ENCODE data around the gene HDGFL2.
"Not testable (repeated sequence)": the region's sequence is repeated elsewhere in the genome, so short reads cannot be mapped to it uniquely, and the experiment has no call there.

The HDGFL2 gene

DNA sequence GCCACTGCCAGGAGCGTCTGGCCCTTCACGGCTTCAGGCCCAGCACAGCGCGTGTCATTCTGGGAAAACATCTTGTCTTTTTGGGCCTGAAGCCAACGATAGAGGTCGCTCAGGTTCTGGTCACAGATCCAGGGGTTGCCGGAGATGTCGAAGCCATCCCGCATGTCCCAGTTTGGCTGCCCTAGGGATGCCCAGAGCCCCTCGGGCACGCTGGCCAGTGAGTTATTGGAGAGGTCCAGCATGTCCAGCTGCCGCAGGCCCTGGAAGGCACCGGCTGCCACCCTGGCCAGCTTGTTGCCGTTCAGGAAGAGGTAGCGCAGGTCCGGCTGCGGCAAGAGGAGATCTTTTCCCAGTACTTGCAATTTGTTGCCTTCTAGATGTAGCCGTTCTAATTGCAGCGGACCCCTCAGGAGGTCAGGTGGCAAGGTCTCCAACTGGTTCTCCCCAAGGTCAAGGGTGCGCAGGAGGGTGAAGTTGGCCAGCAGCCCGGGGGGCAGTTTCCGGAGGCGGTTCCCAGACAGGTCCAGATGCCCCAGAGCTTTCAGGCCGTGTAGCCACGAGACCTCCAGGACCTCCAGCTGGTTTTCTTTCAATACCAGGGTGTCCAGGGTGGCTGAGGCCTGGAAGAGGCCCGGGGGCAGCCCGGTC is 66.0 kb downstream of the HDGFL2 start:
- no peak for FAIRE-seq

DNA sequence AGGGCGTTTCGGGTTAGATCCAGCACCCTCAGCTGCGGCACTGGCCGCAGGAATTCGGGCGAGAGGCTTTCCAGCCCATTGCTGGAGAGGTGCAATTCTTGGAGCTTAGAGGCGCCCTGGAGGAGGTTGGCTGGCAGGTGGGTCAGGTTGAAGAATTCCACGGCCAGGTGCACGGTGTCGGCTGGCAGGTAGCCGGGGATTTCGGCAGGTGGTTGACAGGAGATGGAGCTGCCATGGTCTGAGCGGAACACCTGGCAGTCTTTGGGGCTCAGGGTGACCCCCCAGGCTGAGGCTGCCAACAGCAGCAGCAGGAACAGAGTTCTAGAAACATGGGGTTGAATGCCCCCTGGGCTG is 66.5 kb downstream of the HDGFL2 start:
- no peak for FAIRE-seq

GRCh38 chr19:4539169-4539692 is 67.1 kb downstream of the HDGFL2 start:
- no peak for FAIRE-seq

DNA sequence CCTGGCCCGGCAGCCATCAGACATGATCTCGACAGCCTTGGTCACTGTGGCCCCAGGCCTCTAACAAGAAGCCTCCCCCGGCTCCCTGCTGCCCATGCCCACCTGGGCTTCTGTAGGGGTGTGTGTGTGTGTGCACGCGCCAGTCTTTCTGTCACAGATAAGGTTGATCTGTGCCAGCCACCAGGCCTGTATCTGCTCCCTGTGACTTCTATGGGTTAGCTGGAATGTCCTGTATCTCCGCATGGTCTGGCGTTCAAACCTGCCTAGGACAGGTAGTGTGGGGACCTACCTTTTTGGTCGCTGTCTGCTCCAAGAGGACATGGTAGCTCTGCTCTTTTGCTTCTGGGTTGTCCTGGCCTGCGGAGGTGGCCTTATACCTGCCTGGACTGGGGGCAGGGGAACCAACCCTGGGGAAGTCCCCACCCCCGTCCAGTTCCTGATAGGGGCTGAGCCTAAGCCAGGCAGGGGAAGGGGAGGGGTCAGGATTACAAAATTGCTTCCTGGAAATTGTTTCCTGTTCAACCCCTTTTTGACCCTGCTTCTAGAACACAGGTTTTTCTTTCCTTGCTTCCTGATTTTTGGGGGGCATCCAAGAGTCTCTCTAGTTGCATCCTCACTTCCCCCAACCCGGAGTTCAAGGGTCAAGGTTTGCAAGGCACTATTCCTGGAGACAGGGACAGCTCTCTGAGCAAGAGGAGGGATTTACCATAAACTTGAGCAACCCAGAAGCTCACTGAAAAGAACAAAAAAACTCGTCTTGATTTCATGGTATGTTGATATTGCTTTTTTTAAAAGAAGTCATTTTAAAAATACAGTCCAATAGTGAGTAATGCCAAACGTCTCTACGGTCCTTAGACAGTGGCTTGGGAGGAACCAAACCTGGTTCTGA is 67.8 kb downstream of the HDGFL2 start, which contains the start of gene LRG1:
TSS of gene LRG1 (minus strand) at position 344 of the 889 bp plus-strand sequence. CDS start at position 321, 23 bp downstream.
- no peak for FAIRE-seq

- FAIRE-seq = no peak
These were observed 69.2 kb downstream of the HDGFL2 start for GRCh38 chr19:4541114-4541805.

DNA sequence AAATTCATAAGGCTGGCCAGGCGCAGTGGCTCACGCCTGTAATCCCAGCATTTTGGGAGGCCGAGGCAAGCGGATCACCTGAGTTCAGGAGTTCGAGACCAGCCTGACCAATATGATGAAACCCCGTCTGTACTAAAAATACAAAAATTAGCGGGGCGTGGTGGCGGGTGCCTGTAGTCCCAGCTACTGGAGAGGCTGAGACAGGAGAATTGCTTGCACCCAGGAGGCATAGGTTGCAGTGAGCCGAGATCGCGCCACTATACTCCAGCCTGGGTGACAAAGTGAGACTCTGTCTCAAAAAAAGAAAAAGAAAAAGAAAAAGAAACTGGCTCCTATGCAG is 69.7 kb downstream of the HDGFL2 start:
- FAIRE-seq = not testable (repeated sequence)

GRCh38 chr19:4542896-4543841 is 71.1 kb downstream of the HDGFL2 start:
- no peak for FAIRE-seq

DNA sequence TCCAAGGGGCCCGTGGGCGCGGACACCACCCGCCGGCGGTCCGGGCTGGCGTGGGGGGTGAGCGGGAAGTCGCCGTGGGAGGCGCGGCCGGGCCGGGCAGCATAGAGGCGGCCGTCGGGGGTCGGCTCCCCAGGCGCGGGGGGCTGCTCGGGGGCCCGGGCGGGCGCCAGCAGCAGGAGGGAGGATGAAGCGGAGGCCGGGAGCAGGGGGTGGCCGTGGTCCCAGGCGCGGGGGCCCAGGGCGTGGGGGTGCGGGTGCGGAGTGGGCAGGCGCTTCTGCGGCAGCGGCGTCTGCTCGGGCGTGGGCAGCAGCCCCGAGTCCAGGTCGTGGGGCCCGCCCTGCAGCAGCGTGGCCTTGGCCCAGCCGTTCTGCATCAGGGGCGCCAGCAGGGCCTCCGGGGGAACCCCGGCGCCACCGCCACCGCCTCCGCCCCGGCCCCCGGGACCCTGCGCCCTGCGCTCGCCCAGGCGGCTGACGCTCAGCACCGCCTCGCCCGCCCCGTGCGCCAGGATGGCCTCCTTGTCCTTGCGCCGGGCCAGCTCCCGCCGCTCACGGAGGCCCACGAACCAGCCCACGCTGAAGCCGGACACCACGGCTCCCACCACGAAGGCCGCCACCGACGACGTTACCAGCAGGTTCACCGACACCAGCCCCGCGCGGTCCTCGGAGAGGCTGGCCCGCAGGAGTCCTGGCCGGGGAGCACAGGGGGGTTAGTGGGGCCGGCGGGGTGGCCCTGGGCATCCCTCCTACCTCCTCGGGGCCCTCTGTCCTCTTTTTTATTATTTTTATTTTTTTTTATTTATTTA is 71.9 kb downstream of the HDGFL2 start:
- FAIRE-seq = no peak

DNA sequence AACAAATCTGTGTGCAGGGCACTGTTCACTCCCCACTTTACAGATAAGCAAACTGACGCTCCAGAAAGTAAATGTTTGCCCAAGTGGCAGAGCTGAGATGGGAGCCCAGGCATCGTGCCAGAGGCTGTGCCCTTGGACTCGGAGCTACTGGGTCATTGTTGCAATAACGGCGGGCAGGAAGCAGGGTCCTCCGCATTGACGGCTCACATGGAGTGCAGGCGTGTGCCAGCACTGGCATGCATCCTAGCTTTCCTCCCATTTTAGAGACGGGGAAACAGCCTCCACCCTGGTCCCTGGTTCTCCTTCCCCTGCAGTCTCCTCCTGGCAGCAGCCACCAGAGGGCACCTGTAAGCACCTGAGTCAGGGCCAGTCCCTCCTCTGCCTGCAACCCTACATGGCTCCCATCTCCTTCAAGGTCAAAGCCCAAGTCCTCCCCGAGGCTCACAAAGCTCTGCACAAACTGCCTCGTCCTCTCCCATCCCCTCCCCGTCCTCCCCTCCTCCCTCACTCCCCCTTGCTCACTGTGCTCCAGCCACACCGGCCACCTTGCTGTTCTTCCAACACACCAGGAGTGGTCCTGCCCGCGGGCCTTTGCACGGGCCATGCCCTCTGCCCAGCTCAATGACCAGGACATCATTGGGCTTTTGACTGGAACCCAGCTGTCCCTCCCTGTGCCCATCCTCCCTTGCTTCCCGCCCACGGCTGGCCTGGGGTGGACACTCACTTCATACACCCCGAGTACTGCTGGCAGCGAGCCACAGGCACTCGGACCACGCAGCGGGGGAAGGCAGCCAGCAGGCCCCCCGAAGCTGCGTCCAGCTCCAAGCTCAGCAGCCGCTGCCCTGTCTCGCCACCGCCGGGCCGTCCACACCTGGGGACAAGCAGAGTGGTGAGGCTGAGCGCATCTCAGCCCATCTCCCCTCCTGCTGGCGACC is 75.5 kb downstream of the HDGFL2 start:
- no peak for FAIRE-seq

DNA sequence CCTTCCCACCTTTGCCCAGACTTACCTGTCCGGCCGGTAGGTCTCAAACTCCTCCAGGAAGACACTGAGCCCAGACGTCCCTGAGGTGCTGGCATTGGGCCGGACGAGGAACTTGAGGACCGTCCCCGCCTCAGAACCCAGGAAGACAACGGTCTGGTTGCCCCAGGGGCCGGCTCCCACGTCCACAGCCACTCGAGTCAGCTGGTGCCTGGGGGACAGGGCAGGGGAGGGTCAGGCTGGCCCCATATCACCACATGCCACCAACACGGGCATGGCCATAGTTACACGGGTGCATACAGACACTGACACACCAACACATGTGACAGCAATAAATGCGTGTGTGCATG is 76.1 kb downstream of the HDGFL2 start:
- FAIRE-seq = no peak

GRCh38 chr19:4550018-4550417 is 77.9 kb downstream of the HDGFL2 start:
- no peak for FAIRE-seq

DNA sequence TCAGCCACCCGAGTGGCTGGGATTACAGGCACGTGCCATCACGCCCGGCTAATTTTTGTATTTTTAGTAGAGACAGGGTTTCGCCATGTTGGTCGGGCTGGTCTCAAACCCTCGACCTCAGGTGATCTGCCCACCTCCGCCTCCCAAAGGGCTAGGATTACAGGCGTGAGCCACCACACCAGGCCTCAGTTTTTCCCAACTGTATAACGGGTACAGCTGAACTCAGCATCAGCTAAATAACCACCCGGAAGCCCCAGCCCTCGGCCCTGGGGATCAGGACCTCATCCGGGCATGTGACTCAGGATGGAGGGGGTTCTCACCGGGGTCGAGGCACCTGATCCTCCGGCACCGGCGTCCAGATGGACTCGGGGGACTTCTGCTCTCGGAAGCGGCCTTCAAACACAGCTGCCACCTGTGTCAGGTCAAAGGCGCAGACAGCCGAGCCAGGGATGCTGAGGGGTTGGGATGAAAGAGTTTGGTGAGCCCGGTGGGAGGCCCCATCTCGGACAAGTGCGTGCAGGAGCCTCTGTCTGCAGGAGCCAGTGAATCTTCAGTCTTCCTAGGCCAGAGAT is 78.5 kb downstream of the HDGFL2 start:
- no peak for FAIRE-seq
